ENCODE results near the gene IL18BP.

IL18BP gene

DNA sequence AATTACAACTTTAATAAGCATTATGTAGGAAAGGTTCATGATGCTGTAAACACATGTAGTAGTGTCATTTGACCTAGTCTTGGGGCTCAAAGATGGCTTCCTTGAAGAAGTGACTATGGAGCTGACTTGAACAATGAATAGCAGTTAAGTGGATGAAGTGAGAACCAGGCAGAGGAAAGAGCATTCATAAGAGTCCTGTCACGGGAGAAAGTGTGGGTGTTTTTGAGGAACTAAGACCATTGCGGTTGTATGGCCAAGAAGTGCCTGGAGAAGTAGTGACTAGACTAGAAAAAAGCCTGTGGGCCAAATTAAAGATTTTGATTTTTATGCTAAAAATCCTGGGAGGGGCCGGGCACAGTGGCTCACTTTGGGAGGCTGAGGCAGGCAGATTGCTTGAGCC, 7.2 kb upstream of the IL18BP start:
- DNase-seq = no peak
- no peak overlapping the region for H4K5ac ChIP-seq (ENCODE audit: low read length)
- H3K18ac ChIP-seq (ENCODE audit: low read length) = no peak overlapping the region
- H3K56ac ChIP-seq (ENCODE audit: low read length) = no peak overlapping the region
- H3K4ac ChIP-seq (ENCODE audit: low read depth, low read length) = no peak overlapping the region
- H3K9ac ChIP-seq (ENCODE audit: low read length) = no peak overlapping the region
- no peak overlapping the region for H3K23ac ChIP-seq (ENCODE audit: low read length)
- H3K4me2 ChIP-seq (ENCODE audit: low read length) = no peak overlapping the region
- H3K4me3 ChIP-seq (ENCODE audit: low read length) = no peak overlapping the region
- H3K27ac ChIP-seq (ENCODE audit: low read depth, low read length) = no peak overlapping the region
- no peak overlapping the region for H2BK120ac ChIP-seq (ENCODE audit: low read depth, low read length)
- WGBS (ENCODE audit: extremely low coverage, insufficient coverage, low lambda C conversion rate) = no CpG with 5 or more reads among the region's 3 CpGs
- H3K27me3 ChIP-seq (ENCODE audit: insufficient read depth, low read length, poor library complexity) = no peaks in the 10 kb centered on the region
- H3K79me2 ChIP-seq (ENCODE audit: control insufficient read depth, insufficient read depth, low read length) = no peaks in the 10 kb centered on the region
- peaks cover 1% of the 10 kb centered on the region for H3K36me3 ChIP-seq (ENCODE audit: control insufficient read depth, insufficient read depth, low read length)
- no peak overlapping the region for H2AK5ac ChIP-seq (ENCODE audit: low read length)
- no peak overlapping the region for H2BK5ac ChIP-seq (ENCODE audit: low read length)
- no peak overlapping the region for H4K8ac ChIP-seq (ENCODE audit: low read depth, low read length)
- no peaks in the 10 kb centered on the region for H3K79me1 ChIP-seq (ENCODE audit: low read length)
- H2BK15ac ChIP-seq (replicated peaks; ENCODE audit: low read depth) = no peak overlapping the region
- H3K4me1 ChIP-seq (ENCODE audit: control insufficient read depth, low read depth, low read length) = no peaks in the 10 kb centered on the region

DNA sequence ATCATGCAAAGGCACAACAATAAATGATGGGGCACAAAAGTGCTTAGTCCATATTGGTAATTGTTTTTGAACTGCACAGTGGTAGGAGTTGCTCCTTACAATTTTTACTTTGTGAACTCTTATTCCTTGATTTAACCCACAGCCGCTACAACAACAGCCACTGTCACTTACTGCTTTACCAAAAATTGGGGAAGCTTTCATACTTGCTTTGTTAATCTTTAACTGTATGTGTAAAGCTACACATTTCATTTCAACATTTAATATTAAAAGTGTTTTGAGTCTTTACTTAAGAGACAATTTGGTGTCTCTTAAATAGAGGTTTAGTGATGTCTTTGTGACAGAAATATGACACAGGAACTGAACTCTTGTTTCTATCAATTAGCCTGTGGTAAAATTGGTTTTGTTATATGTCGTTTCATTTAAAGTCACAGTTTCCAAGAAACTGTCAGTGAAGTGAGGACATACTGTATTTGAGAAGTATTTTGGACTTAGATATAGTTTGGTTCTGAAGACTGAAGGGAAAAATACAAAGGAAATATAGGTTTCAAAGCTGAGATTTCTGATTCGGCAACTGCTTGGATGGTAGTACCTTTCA, 6.5 kb upstream of the IL18BP start:
- Histone ChIP-seq H3K18ac (ENCODE audit: low read length) (no peak overlapping the region), H3K4ac (ENCODE audit: low read depth, low read length) (no peak overlapping the region), H2BK15ac (replicated peaks; ENCODE audit: low read depth) (no peak overlapping the region), H3K9ac (ENCODE audit: low read length) (no peak overlapping the region), H3K27ac (ENCODE audit: low read depth, low read length) (no peak overlapping the region), H2BK5ac (ENCODE audit: low read length) (no peak overlapping the region), H2BK120ac (ENCODE audit: low read depth, low read length) (no peak overlapping the region), H3K56ac (ENCODE audit: low read length) (no peak overlapping the region), H3K4me3 (ENCODE audit: low read length) (no peak overlapping the region), H4K5ac (ENCODE audit: low read length) (no peak overlapping the region), H4K8ac (ENCODE audit: low read depth, low read length) (no peak overlapping the region), H3K79me2 (ENCODE audit: control insufficient read depth, insufficient read depth, low read length) (no peaks in the 10 kb centered on the region), H3K79me1 (ENCODE audit: low read length) (no peaks in the 10 kb centered on the region), H3K27me3 (ENCODE audit: insufficient read depth, low read length, poor library complexity) (no peaks in the 10 kb centered on the region), H3K4me2 (ENCODE audit: low read length) (no peak overlapping the region), H3K4me1 (ENCODE audit: control insufficient read depth, low read depth, low read length) (no peaks in the 10 kb centered on the region), H2AK5ac (ENCODE audit: low read length) (no peak overlapping the region), H3K36me3 (ENCODE audit: control insufficient read depth, insufficient read depth, low read length) (peaks cover 1% of the 10 kb centered on the region), H3K23ac (ENCODE audit: low read length) (no peak overlapping the region)
- no CpG with 5 or more reads among the region's 3 CpGs for WGBS (ENCODE audit: extremely low coverage, insufficient coverage, low lambda C conversion rate)
- no peak for DNase-seq

DNA sequence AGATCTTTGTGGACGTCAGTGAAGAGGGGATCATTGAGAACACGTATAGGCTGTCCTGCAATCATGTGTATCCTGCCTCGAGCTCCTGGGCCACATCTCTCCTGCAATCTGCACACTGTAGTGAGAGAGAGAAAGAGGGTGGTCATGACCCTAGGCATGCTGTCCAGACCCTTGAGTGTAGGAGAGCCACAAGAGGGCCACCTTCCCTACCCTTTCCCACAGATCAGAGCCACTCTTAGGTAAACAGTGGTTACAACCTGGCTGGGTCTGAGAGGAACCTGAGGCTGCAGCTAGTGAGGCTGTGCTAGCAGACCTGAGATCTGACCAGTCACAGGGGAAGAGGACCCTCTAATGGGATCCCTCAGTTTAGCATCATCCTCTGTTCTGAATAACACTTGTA, 3.9 kb upstream of the IL18BP start:
- Histone ChIP-seq H2BK120ac (ENCODE audit: low read depth, low read length) (no peak overlapping the region), H4K8ac (ENCODE audit: low read depth, low read length) (no peak overlapping the region)
- WGBS (ENCODE audit: extremely low coverage, insufficient coverage, low lambda C conversion rate) = no CpG with 5 or more reads among the region's 3 CpGs

DNA sequence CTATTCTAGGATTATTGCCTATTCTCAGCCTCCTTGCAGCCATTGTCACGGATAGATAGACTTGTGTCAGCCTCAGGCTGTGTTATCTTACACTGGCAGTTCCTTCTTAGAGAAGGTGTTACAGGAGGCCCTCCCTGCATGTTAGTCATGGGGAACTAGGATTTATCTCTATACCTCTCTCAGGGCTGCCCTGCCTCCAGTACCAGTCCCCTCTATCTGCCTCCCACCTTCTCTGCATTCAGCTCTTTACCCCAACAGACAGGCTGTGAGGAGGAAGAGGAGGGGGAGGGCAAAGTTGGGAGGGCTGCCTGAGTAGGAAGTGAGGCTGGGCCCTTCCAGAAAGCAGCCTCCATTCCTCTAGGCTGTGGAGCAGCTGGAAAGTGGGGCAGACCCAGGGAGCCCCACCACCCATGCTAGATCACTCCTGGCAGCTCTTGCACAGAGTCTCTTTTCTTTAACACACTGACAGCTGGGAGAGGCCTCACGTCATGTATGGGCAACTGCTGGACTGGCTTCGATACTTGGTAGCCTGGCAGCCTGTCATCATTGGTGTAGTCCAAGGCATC, 2.9 kb upstream of the IL18BP start:
- Histone ChIP-seq H3K4me1 (ENCODE audit: control insufficient read depth, low read depth, low read length) (no peaks in the 10 kb centered on the region), H4K8ac (ENCODE audit: low read depth, low read length) (no peak overlapping the region), H2BK5ac (ENCODE audit: low read length) (no peak overlapping the region), H3K23ac (ENCODE audit: low read length) (no peak overlapping the region), H3K56ac (ENCODE audit: low read length) (no peak overlapping the region), H2BK15ac (replicated peaks; ENCODE audit: low read depth) (no peak overlapping the region), H3K27ac (ENCODE audit: low read depth, low read length) (no peak overlapping the region), H3K79me2 (ENCODE audit: control insufficient read depth, insufficient read depth, low read length) (no peaks in the 10 kb centered on the region), H3K4ac (ENCODE audit: low read depth, low read length) (no peak overlapping the region), H3K4me3 (ENCODE audit: low read length) (no peak overlapping the region), H3K36me3 (ENCODE audit: control insufficient read depth, insufficient read depth, low read length) (peaks cover 1% of the 10 kb centered on the region), H2BK120ac (ENCODE audit: low read depth, low read length) (no peak overlapping the region), H2AK5ac (ENCODE audit: low read length) (no peak overlapping the region), H3K9ac (ENCODE audit: low read length) (no peak overlapping the region), H3K18ac (ENCODE audit: low read length) (no peak overlapping the region), H3K4me2 (ENCODE audit: low read length) (no peak overlapping the region), H4K5ac (ENCODE audit: low read length) (no peak overlapping the region), H3K79me1 (ENCODE audit: low read length) (no peaks in the 10 kb centered on the region), H3K27me3 (ENCODE audit: insufficient read depth, low read length, poor library complexity) (no peaks in the 10 kb centered on the region)
- no CpG with 5 or more reads among the region's 3 CpGs for WGBS (ENCODE audit: extremely low coverage, insufficient coverage, low lambda C conversion rate)
- DNase-seq = peak; percentile 43

More for the DNA sequence above, 3.9 kb upstream of the IL18BP start:
- Histone ChIP-seq H3K27me3 (ENCODE audit: insufficient read depth, low read length, poor library complexity) (no peaks in the 10 kb centered on the region), H3K36me3 (ENCODE audit: control insufficient read depth, insufficient read depth, low read length) (peaks cover 1% of the 10 kb centered on the region), H3K4me1 (ENCODE audit: control insufficient read depth, low read depth, low read length) (no peaks in the 10 kb centered on the region), H3K79me2 (ENCODE audit: control insufficient read depth, insufficient read depth, low read length) (no peaks in the 10 kb centered on the region), H2BK5ac (ENCODE audit: low read length) (no peak overlapping the region), H3K79me1 (ENCODE audit: low read length) (no peaks in the 10 kb centered on the region), H3K23ac (ENCODE audit: low read length) (no peak overlapping the region), H4K5ac (ENCODE audit: low read length) (no peak overlapping the region), H3K56ac (ENCODE audit: low read length) (no peak overlapping the region), H3K18ac (ENCODE audit: low read length) (no peak overlapping the region), H3K4me2 (ENCODE audit: low read length) (no peak overlapping the region), H3K4me3 (ENCODE audit: low read length) (no peak overlapping the region), H3K9ac (ENCODE audit: low read length) (no peak overlapping the region), H3K4ac (ENCODE audit: low read depth, low read length) (no peak overlapping the region), H2BK15ac (replicated peaks; ENCODE audit: low read depth) (no peak overlapping the region), H2AK5ac (ENCODE audit: low read length) (no peak overlapping the region), H3K27ac (ENCODE audit: low read depth, low read length) (no peak overlapping the region)
- DNase-seq = no peak

- H3K36me3 ChIP-seq (ENCODE audit: control insufficient read depth, insufficient read depth, low read length) = peaks cover 3% of the 10 kb centered on the region
- no peaks in the 10 kb centered on the region for H3K27me3 ChIP-seq (ENCODE audit: insufficient read depth, low read length, poor library complexity)
- H3K4me3 ChIP-seq (ENCODE audit: low read length) = no peak overlapping the region
- H4K8ac ChIP-seq (ENCODE audit: low read depth, low read length) = no peak overlapping the region
- no peak overlapping the region for H2BK15ac ChIP-seq (replicated peaks; ENCODE audit: low read depth)
- no peak overlapping the region for H3K9ac ChIP-seq (ENCODE audit: low read length)
- H3K4me2 ChIP-seq (ENCODE audit: low read length) = no peak overlapping the region
- H3K23ac ChIP-seq (ENCODE audit: low read length) = no peak overlapping the region
- no peaks in the 10 kb centered on the region for H3K79me2 ChIP-seq (ENCODE audit: control insufficient read depth, insufficient read depth, low read length)
- no peak overlapping the region for H2AK5ac ChIP-seq (ENCODE audit: low read length)
- DNase-seq = no peak
- no peak overlapping the region for H3K56ac ChIP-seq (ENCODE audit: low read length)
- no peaks in the 10 kb centered on the region for H3K4me1 ChIP-seq (ENCODE audit: control insufficient read depth, low read depth, low read length)
- H3K27ac ChIP-seq (ENCODE audit: low read depth, low read length) = no peak overlapping the region
- no peaks in the 10 kb centered on the region for H3K79me1 ChIP-seq (ENCODE audit: low read length)
- H2BK120ac ChIP-seq (ENCODE audit: low read depth, low read length) = no peak overlapping the region
- no CpG with 5 or more reads among the region's 4 CpGs for WGBS (ENCODE audit: extremely low coverage, insufficient coverage, low lambda C conversion rate)
- H4K5ac ChIP-seq (ENCODE audit: low read length) = no peak overlapping the region
- no peak overlapping the region for H3K18ac ChIP-seq (ENCODE audit: low read length)
- H2BK5ac ChIP-seq (ENCODE audit: low read length) = no peak overlapping the region
- H3K4ac ChIP-seq (ENCODE audit: low read depth, low read length) = no peak overlapping the region
Measured at GRCh38 chr11:71996517-71996916, 2.2 kb upstream of the IL18BP start.

- Histone ChIP-seq H3K23ac (ENCODE audit: low read length) (no peak overlapping the region), H3K79me1 (ENCODE audit: low read length) (no peaks in the 10 kb centered on the region), H3K79me2 (ENCODE audit: control insufficient read depth, insufficient read depth, low read length) (no peaks in the 10 kb centered on the region), H2BK15ac (replicated peaks; ENCODE audit: low read depth) (no peak overlapping the region), H3K9ac (ENCODE audit: low read length) (no peak overlapping the region), H3K56ac (ENCODE audit: low read length) (no peak overlapping the region), H4K8ac (ENCODE audit: low read depth, low read length) (no peak overlapping the region), H3K36me3 (ENCODE audit: control insufficient read depth, insufficient read depth, low read length) (peaks cover 3% of the 10 kb centered on the region), H2AK5ac (ENCODE audit: low read length) (no peak overlapping the region), H3K18ac (ENCODE audit: low read length) (no peak overlapping the region), H3K4ac (ENCODE audit: low read depth, low read length) (no peak overlapping the region), H4K5ac (ENCODE audit: low read length) (no peak overlapping the region), H3K4me1 (ENCODE audit: control insufficient read depth, low read depth, low read length) (no peaks in the 10 kb centered on the region), H3K4me3 (ENCODE audit: low read length) (no peak overlapping the region), H3K27ac (ENCODE audit: low read depth, low read length) (no peak overlapping the region), H3K4me2 (ENCODE audit: low read length) (no peak overlapping the region), H3K27me3 (ENCODE audit: insufficient read depth, low read length, poor library complexity) (no peaks in the 10 kb centered on the region), H2BK5ac (ENCODE audit: low read length) (no peak overlapping the region), H2BK120ac (ENCODE audit: low read depth, low read length) (no peak overlapping the region)
- no CpG with 5 or more reads among the region's 8 CpGs for WGBS (ENCODE audit: extremely low coverage, insufficient coverage, low lambda C conversion rate)
- no peak for DNase-seq
Measured at GRCh38 chr11:71996946-71997345, 1.8 kb upstream of the IL18BP start.
